SK-MEL-5 (cell line): Measurements from ENCODE around the gene SHB. TPM values are rescaled to one million over a fixed set of nuclear protein-coding genes. Genes with fewer than 3 reads are reported as not detected.

Experiments used
- DNase-seq: peaks from one replicate; pipeline ENCODE4 v3.0.0-alpha.2; 2016; ENCODE audit warnings: low read depth, low spot score
- in situ Hi-C: cut with HindIII; loops from 2 replicates; pipeline ENCODE4 v1.10.0; 2016; ENCODE audit warnings: low sequenced_read_pairs, high pct_unique_total_duplicates, low pct_unique_long_range_greater_than_20kb
- total RNA-seq: library from RNA; depleted of rRNA; stranded (reverse); fragments of >200 nt; shearing (Covaris generic); gene quantifications from 2 replicates; pipeline ENCODE4 v1.2.3, GENCODE V29; 2014

The SHB gene
- total RNA-seq, 1 experiment from 2014 or later, result 1.6 TPM

DNA sequence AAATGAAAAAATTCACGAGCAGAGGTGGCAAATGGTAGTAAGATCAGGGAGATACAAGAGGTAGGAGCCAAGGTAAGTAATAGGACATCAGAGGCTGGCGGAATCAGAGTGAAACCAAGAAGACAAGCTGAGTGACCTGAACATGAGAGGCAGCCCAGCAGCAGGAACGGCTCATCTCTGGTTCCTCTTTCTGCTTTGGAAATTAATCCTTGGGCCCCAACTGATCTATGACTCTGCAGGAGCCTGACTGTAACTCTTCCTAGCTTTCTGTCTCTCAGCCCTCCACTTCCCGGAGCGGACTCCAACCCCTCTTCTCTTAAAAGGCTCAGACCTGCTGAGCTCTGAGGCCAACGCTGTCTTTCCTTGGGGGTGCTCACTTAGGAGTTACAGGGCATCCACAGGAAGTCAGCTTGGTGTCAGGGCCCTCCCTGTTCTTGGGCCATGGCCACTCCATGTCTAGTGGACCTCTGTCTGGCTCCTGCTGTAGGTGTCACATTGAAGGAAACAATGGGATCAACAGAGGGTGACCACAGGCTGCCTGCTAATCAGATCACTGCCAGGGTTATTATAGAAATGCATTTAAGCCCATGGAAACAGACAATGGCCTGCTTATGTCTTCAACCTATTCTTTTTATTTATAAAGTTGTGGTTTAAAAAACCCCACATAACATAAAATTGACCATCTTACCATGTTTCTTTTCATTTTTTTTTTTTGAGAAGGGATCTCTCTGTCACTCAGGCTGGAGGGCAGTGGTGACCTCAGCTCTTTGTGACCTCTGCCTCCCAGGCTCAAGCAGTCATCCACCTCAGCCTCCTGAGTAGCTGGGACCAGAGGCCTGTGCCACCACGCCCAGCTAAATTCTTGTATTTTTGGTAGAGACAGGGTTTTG, 22.5 kb upstream of the SHB start:
- in situ Hi-C loops, result no loop called here
- no peak for DNase-seq

DNA sequence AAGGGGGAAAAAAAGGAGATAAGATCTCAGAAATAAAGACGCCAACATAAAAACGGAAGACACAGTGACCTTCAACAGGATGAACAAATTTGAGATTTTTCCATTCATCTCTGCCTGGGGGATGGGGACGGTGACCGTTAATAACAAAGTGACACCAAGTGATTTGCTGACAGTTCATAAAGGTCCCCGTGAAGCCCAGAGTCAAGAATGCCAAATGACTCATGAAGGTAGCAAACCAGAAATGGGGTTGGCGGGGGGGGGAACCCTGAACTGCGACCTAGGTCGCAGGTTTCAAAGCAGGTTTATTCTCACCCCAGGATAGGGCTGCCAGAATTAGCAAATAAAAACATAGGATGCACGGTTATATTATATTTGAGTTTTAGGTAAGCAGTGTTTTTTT, 21.1 kb upstream of the SHB start:
- no peak for DNase-seq
- in situ Hi-C loops, result no loop called here

DNA sequence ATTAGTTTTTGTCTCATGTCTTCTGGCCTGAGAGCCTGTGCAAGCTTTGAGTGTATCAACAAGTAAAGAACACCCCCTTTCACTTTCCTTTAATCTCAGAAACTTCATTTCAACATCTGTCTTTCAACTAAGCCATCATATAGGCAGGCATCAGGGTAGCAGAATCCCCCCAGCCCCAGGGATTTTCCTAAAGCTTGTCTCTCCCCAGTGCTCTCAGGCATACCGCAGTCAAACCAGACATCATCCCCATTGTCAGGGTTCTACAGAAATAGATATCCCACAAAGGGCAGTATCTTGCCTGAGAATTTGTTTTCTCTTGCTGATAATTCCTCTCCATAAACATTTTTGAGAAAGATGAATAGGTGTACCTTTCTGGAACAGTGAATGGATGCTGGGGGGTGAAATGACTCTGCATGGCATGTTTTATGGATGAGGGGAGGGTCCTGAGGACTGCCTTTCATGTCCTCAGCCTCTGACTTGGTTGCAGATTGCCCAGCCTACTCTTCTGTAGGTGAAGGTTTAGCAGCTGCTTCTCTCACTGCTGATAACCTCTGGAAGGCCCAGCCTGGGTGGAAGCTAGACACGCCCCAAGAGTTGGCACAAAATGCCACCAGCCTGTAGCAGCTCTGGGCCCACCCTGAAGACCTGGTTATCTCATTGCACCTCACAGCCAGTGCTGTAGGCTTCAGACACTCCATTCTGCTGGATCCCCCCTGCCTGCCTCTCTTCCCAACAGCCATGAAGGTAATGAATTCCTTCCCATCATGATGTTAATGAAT, 20.5 kb upstream of the SHB start:
- DNase-seq, result no peak
- in situ Hi-C loops, result no loop called here

DNA sequence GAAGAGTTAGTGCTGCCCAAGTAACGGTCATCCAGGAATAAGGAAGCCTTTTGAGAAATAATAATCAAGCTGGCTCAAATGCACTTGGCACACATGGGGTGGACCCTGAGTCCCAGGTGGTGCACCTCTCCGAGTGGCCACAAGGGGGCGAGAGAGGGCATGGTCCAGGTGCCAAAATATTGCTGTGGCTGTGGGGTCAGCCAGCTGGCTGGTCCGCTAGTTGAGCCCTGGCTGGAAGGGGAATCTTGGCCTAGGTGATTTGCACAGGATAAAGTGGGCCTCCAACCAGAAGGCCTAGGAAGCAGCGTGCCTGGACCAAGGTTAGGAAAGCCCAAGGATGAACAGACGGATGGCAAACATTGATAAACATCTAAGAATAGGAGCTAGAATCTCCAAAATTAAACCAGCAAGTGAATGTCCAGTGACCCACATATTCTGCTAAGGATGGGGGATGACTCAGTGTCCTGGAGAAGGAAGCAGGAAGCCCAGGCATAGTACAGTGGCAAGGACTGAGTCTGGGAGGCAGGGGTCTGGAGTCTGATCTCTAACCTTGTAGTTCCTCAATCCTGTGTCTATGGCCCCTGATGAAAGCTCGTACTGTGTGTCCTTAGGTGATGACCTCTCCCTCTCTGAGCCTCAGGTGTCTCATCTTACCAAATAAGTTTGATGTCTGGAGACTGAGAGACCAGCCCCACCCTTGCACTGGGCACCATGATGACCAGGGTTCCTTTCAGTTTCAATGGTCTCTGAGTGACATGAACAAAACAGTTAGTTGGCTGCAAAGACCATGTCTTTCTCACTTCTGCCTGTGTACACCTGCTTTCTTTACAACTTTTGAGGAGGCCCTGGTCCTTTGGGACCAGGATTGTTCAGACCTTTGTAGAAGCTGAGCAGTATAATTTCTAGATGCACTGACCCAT, 19.2 kb upstream of the SHB start:
- in situ Hi-C loops, result no loop called here
- peak; percentile 60 for DNase-seq

DNA sequence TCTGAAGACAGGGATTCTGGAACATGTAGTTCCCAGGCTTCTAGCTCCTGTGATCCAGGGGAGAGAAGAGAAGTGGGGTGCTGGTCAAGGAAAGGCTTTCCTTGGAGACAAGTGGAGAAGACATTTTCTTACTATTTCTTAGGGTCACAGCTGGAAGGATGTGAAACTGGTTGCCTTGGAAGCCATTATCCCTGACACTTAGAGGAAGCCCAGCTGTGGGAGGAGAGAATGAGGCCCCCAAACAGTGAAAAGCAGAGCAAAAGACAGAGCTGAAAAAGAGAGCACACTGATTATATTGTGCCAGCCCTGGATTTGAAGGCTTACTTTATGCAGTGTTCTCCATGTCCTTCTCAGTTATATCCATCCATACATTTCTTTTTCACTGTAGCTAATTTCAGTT, 17.5 kb upstream of the SHB start:
- in situ Hi-C loops, result no loop called here

DNA sequence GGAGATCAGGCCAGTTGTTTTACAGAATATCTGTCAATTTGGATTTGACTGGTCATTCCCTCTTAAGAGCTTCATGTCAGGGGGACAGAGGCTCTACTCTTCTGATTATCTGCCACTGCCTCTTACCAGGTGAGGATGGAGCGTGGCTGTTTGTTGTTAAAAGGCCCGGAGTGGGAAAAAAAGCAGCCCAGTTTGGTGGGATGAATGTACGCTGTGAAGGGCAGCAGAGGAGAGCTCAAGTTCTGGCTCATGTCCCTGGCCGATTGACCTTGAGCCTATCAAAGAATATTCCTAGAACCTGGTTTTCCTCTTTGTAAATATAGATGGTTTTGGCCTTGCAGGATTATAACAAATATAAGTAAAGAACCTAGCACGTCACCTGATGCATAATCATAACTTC, 16.3 kb upstream of the SHB start:
- DNase-seq, result no peak
- in situ Hi-C loops, result no loop called here

More for the DNA sequence above, 17.5 kb upstream of the SHB start:
- no peak for DNase-seq

DNA sequence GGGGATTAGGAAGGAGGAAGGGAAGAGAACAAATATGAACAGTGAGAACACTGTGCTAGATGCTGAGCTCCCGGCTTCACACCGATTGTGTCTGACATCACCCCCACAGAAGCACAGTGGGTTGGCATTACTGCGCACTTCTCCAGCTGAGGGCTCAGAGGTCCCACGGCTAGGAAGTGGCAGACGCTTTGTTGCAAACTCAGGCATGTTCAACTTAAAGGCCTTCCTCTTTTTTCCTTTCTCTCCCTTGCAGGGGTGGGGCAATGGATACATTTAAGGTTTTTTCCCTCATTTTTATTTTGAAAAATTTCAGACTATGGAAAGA, 15.5 kb upstream of the SHB start:
- no peak for DNase-seq
- in situ Hi-C loops, result no loop called here

DNA sequence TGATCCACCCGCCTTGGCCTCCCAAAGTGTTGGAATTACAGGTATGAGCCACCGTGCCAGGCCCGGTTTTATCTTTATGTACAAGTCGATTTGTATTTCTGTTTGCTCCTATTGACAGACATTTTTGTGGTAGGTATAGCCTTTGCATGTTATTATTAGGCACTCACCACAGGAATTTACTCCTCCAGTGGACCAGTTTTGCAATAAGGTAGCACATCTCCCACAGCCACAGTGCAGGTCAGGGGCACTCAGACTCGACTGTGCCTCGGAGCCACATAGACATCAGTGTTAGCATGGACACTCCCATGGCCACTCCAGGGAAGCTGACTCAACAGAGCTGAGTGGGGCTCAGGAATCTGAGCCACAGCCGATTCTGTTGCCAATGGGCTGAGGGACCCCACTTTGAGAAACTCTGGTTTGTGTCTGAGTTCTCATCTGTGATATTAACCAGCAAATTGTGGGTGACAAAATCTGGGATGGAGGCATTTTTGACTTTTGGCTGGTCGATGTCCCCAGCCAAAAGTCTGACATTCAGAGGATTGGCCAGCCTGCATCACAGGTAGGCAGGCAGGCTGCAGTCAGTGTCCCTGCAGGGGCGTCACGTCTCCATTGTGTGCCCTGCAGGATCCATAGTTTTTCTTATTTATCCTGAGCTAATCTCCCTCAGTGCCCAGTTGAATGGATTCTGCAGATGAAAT, 15.0 kb upstream of the SHB start:
- DNase-seq, result no peak
- in situ Hi-C loops, result no loop called here

DNA sequence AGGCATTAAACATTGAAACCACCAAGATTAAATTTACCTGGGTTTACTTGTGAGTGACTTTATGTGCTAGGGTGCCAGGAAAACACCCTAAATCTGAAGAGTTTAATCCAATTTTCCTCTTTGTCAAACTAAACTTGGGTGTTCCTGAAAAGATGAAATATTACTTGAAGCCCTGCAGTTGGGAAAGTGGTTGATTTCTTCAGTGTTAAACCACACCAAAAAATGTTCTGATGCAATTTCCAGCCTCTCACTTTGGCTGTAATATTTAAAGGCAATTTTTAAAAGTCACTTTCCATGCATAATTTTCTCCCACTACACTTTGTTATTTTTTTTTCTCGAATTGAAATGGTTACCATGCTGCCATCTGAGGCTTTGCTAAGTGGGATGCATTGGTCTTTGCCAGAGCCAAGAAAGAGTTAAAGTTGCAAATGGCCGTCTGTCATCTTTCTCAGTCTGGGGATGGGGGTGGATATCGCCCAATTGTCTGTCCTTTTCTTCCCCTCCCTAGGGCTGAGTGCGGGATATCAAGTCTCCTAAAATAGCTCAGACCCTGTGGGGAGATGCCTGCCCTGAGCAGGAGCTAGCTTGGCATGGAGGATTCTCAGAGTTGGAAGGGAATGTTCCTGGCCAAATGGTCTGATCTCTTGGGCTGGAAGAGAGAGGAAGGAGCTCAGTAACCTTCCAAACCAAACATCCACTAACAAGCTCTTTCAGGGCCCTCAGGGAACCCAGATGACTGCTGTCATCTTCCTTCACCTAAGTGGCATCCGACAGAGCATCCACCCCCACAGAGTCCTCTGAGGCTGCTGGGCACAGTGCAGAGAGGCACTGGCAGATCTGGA, 13.6 kb upstream of the SHB start:
- DNase-seq, result no peak
- in situ Hi-C loops, result no loop called here

DNA sequence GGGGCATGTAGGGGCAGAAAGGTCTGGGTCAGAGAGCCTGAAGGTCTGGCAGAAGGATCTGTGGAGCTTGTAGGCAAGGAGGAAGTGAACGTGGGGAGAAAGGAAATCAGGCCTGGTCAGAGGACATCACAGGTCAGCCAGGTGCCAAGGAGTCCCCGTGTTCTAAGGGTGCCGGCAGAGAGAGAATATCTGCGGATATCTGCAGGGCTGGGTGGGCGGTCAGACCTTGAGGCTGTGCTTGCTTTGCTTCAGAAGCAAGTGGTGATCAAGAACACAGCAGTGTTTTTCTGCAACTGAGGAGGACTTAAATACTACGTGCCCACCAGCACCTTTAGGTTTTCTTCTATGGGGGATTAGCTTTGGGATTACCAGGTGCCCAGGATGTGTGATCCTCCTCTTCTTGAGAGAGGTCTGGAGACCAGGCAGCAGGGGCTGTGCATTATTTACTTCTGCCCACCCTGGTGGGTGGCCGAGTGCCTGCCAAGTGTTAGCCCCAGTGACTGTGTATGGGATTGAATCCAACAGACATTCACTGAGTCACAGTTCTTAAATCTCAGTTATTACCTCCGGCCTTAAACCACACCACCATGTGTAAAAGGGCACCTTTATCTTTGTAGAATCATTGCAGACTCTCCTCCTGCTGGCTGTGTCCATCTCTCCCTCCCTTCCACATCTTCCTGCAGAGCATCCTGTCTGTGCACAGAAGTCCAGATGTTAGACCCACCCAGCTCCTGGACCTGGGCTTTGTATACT, 12.5 kb upstream of the SHB start:
- no peak for DNase-seq
- in situ Hi-C loops, result no loop called here

DNA sequence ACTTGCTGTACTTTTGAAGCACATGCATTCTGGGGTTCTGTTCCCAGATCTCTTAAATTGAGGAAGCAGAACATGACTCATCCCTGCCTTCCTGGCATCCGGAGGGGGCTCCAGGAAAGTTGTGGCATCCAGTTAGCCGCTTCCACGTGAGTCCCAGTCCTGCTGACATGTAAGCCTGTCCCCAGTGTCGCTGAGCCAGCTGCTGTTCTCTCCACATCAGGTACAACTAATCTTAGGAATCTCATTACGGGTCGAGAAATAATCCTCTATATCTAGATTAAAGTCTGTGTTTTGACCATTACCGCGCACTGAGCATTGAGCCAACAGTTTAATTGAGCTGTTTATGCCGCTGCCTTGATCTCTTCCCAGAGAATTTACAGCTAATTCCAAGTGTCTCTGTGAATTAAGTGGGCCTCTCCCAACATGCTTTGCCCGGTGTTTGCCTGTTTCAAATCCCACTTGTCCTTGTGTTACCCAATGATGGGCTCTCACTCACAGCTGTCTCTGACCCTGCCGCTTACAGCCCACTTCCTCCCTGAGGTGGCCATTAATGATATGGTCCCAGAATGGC, 10.5 kb upstream of the SHB start:
- in situ Hi-C loops, result no loop called here
- DNase-seq, result no peak

DNA sequence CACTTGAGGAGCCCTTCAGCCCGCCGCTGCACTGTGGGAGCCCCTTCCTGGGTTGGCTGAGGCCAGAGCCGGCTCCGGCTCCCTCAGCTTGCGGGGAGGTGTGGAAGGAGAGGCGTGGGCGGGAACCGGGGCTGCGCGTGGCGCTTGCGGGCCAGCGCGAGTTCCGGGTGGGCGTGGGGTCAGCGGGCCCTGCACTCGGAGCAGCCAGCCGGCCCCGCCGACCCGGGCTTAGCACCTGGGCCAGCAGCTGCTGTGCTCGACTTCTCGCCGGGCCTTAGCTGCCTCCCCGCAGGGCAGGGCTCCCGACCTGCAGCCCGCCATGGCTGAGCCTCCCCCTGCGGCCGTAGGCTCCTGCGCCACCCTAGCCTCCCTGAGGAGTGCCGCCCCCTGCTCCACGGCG, 6.2 kb upstream of the SHB start:
- no peak for DNase-seq
- in situ Hi-C loops, result no loop called here

DNA sequence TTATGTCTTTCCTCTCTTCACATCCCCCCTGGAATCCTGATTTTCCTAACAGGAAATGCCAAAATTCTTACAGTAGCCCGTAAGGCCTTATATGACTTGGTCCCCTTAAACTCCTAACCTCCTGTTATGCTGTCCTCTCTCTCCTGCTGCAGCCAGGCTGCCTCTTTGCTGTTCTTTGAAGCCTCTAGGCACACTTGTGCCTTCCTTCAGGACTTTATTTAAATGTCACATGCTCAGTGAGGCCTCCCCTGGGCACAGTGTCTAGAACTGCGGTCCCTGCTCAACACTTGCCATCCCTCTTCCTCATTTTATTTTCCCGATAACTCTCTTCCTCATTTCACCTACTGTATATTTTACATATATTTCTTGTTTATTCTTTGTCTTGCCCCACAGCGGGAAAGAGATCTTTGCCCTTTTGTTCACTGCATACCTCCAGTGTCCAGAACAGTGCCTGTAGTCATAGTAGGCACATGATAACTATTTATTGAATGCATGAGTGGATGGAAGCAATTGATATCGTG, 5.5 kb upstream of the SHB start:
- in situ Hi-C loops, result no loop called here
- DNase-seq, result no peak

DNA sequence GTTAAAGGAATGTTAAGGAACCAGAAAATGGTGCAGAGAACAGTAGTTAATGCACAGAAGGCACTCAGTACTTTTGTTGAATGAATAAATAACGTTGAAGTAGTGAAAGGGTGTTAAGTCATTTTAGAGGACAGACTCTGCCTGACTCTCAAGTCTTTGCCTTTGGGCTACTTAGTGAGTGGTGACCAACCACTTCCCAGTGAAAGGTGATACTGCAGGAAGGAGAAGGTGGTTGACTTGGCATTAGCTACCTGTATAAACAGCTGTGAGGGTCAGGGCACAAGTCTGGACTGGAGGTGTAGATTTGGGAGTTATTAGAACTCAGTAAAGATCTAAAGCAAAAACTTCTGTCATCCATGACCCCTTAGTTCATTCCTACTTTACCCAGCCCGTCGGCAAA, 4.9 kb upstream of the SHB start:
- in situ Hi-C loops, result no loop called here
- no peak for DNase-seq

DNA sequence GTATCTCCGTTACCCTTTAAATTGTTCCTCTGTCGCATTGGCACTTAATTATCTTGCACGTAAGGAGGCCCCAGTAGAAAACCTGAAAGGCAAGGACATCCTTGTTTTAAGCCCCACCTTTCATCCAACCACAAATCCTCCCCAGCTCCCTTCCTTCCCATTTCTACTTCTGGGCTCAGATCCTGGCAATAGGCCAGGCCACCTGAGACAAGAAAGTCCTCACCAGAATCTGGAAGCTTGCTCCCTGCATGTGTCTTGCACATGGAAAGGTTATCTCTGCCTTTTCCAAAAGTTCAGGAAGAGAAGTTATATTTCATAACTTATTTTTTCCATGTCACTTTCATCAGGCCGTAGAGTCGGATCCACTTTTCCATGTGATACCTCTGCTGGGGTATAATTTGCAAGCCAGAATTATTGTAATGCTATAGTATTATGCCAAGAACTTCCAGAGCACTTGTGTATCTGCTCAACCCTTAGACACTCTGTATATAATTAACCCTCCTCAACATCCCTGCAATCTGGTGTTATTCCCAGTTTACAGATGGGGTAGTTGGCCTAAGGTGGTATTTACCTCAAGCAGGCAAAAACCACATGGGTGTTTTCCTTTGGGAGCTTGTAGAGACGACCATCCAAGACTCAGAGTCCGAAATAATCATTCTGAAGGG, 2.6 kb upstream of the SHB start:
- in situ Hi-C loops, result no loop called here
- no peak for DNase-seq
